Activated CD4-positive, alpha-beta T cell treated with anti-CD3 and anti-CD28 coated beads for 48 hours (primary cell): ENCODE data around the gene KCNT1.

Experiments used
- DNase-seq: peaks from one replicate; pipeline ENCODE4 v3.0.0-alpha.2; 2020

KCNT1 gene

GRCh38 chr9:135787317-135787716 is 85.3 kb downstream of the KCNT1 start:
- no peak for DNase-seq

GRCh38 chr9:135787776-135788575 is 86.0 kb downstream of the KCNT1 start:
- DNase-seq: no peak

GRCh38 chr9:135788576-135789300 is 86.8 kb downstream of the KCNT1 start:
- DNase-seq: no peak

- no peak for DNase-seq
Measured at GRCh38 chr9:135789838-135790291, 87.9 kb downstream of the KCNT1 start.

- DNase-seq: no peak
Measured at GRCh38 chr9:135790356-135790755, 88.4 kb downstream of the KCNT1 start.

GRCh38 chr9:135790850-135791249 is 88.9 kb downstream of the KCNT1 start:
- no peak for DNase-seq

GRCh38 chr9:135791431-135792267 is 89.7 kb downstream of the KCNT1 start:
- DNase-seq: no peak

- DNase-seq: no peak
Measured at GRCh38 chr9:135792268-135793128, 90.5 kb downstream of the KCNT1 start.

- DNase-seq: no peak
Measured at GRCh38 chr9:135793221-135794056, 91.5 kb downstream of the KCNT1 start.

- DNase-seq: no peak
Measured at GRCh38 chr9:135794057-135794335, 92.0 kb downstream of the KCNT1 start.

- DNase-seq: no peak
Measured at GRCh38 chr9:135794361-135794885, 92.4 kb downstream of the KCNT1 start.

- no peak for DNase-seq
Measured at GRCh38 chr9:135795391-135795790, 93.4 kb downstream of the KCNT1 start.

GRCh38 chr9:135796784-135797485 is 95.0 kb downstream of the KCNT1 start:
- DNase-seq: no peak

- peak; percentile 61 for DNase-seq
Measured at GRCh38 chr9:135797507-135798262, 95.7 kb downstream of the KCNT1 start.

- DNase-seq: no peak
Measured at GRCh38 chr9:135798263-135798585, 96.2 kb downstream of the KCNT1 start.

GRCh38 chr9:135799261-135799660 is 97.3 kb downstream of the KCNT1 start:
- no peak for DNase-seq

GRCh38 chr9:135801070-135801469 is 99.1 kb downstream of the KCNT1 start:
- DNase-seq: no peak

- no peak for DNase-seq
Measured at GRCh38 chr9:135802876-135803419, 101.0 kb downstream of the KCNT1 start.

GRCh38 chr9:135803441-135803840 is 101.5 kb downstream of the KCNT1 start:
- DNase-seq: no peak
